Natural killer cell treated with Interleukin-12 subunit alpha and Interleukin-12 subunit beta and Interleukin-15 and Interleukin-18, amount 100 ng/mL, for 72 hours (primary cell): Measurements from ENCODE around the gene MTMR4. TPM values are rescaled to one million over a fixed set of nuclear protein-coding genes. Genes with fewer than 3 reads are reported as not detected.

Experiments used
- ATAC-seq, 2 donors: fragments of 150-1000 bp; cut with Tn5 transposase in 1 of 2; sonication (Bioruptor Pico), chemical (Tn5 transposase) in 1 of 2; 2 replicates each; pipeline ENCODE4 v1.10.0; 2021
- DNase-seq: peaks from one replicate; pipeline ENCODE4 v3.0.0; 2022; ENCODE audit warnings: low spot score
- H3K27ac Mint-ChIP-seq, 2 donors: 1 replicate in 1 of 2; 2 replicates in 1 of 2; pipeline ENCODE4 v1.8.0; 2022; ENCODE audit warnings: mixed read lengths in 2 of 2, mild to moderate bottlenecking in 1 of 2, moderate library complexity in 1 of 2
- H3K27me3 Mint-ChIP-seq, 2 donors: 1 replicate in 1 of 2; 2 replicates in 1 of 2; pipeline ENCODE4 v1.8.0; 2022; ENCODE audit warnings: mixed read lengths in 2 of 2
- H3K36me3 Mint-ChIP-seq: one replicate; pipeline ENCODE4 v1.8.0; 2022; ENCODE audit warnings: mixed read lengths
- H3K4me1 Mint-ChIP-seq, 2 donors: 1 replicate in 1 of 2; 2 replicates in 1 of 2; pipeline ENCODE4 v1.8.0; 2022; ENCODE audit warnings: low read depth in 2 of 2, mixed read lengths in 2 of 2, mild to moderate bottlenecking in 1 of 2
- H3K4me3 Mint-ChIP-seq: one replicate; pipeline ENCODE4 v1.8.0; 2022; ENCODE audit warnings: mixed read lengths
- H3K9me3 Mint-ChIP-seq: 2 replicates; pipeline ENCODE4 v1.8.0; 2022; ENCODE audit warnings: mixed read lengths
- total RNA-seq, 2 donors: library from RNA; stranded (reverse); gene quantifications; one replicate each; pipeline ENCODE4 v1.2.3, GENCODE V29; 2022

Gene MTMR4
- total RNA-seq, 2 donors from 2014 or later, result 60.1 to 104 TPM

GRCh38 chr17:58447039-58447975 is 67.1 kb downstream of the MTMR4 start:
- no peak overlapping the region for H3K27ac Mint-ChIP-seq
- H3K36me3 Mint-ChIP-seq, result no peaks in the 10 kb centered on the region
- no peaks in the 10 kb centered on the region for H3K27me3 Mint-ChIP-seq
- no peaks in the 10 kb centered on the region for H3K9me3 Mint-ChIP-seq
- DNase-seq (peak; percentile 65), ATAC-seq (peak; percentile 82 to 87)
- peaks cover 3% of the 10 kb centered on the region in 2 donors for H3K4me1 Mint-ChIP-seq
- H3K4me3 Mint-ChIP-seq, result no peak overlapping the region

- Mint-ChIP-seq H3K27ac (no peak overlapping the region), H3K4me3 (no peak overlapping the region), H3K9me3 (no peaks in the 10 kb centered on the region), H3K4me1 (peaks cover 3% of the 10 kb centered on the region in 2 donors), H3K36me3 (no peaks in the 10 kb centered on the region), H3K27me3 (no peaks in the 10 kb centered on the region)
- DNase-seq (no peak), ATAC-seq (no peak)
Observed at GRCh38 chr17:58446086-58446485, 68.4 kb downstream of the MTMR4 start.

Other genes starting within 250 kb of the MTMR4 start
- not detected for gene MPO, start 233.7 kb downstream of the MTMR4 start, total RNA-seq
- gene TSPOAP1, start 185.8 kb downstream of the MTMR4 start, total RNA-seq, result 10 to 100 TPM; 54.0 to 82.3 TPM
- gene SUPT4H1, start 162.4 kb downstream of the MTMR4 start, total RNA-seq, result 100 to 1,000 TPM in 1 of 2 donors, 10 to 100 TPM in 1; 84.0 to 143 TPM
- gene RNF43, start 97.1 kb downstream of the MTMR4 start, total RNA-seq, result 1 to 10 TPM in 1 of 2 donors, not detected in 1; 1.3 TPM
- 1 to 10 TPM; 1.7 to 3.3 TPM for gene HSF5, start 26.2 kb downstream of the MTMR4 start, total RNA-seq
- under 1 TPM; 0.12 to 0.22 TPM for gene TEX14, start 177.4 kb upstream of the MTMR4 start, total RNA-seq
- gene RAD51C, start 178.0 kb upstream of the MTMR4 start, total RNA-seq, result 10 to 100 TPM; 57.8 to 65.3 TPM
- not detected for gene PPM1E, start 241.2 kb upstream of the MTMR4 start, total RNA-seq